Right lobe of liver (tissue), 4 donors: ENCODE results near the gene NUP188.

Source experiments
- POLR2A ChIP-seq: fragments of 450-650 bp; IDR thresholded peaks from one replicate; pipeline ENCODE4 v1.6.1; 2017; ENCODE audit warnings: antibody characterized with exemption, mild to moderate bottlenecking
- TF ChIP-seq, protein P1 (sequence below), 4 donors: fragments of 200-600 bp in 3 of 4; fragments of 450-650 bp in 1 of 4; IDR thresholded peaks; one replicate each; pipeline versions ENCODE4 v1.5.1 to v1.8.0; 2016 to 2022; ENCODE audit warnings: antibody characterized with exemption in 4 of 4, mild to moderate bottlenecking in 2 of 4
- donor health status: DM: no; HTN: no; CAD: no.
- donor health status: DM: no; HTN: no; CAD: no.
- donor health status: DM: no; HTN: yes; CAD: no.

DNA sequence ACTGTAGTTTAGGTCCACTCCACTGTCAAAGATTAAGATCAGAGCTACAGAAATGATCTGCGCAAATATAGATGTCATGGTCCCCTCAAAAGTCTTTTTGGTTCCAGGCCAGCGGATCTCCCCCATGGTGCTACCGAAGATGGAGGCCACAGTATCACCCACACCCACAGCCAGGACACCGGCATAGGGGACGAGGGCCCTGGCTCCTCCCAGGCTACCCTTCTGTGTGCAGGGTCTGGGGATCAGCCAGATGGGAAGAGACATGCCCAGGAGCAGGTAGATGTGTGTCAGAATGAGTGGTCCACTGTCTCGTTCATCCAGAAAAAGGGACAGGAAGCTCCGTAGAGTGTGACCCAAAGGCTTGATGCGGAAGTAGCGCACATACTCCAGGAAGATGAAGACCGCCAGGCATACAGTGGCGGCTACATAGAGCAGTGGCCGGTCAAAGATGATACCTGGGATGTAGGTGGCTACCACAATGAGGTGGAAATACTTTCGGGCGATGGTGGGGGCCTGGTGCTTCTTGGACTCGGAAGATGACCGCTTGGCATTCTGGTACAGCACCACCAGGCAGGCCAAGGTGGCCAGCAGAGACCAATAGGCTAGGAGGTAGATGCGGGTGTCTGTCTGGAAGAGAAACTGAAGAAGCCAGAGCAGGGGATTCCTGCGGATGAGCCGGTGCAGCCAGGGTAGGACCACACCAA, 1.5 kb upstream of the NUP188 start:
- TF ChIP-seq, protein P1, sequence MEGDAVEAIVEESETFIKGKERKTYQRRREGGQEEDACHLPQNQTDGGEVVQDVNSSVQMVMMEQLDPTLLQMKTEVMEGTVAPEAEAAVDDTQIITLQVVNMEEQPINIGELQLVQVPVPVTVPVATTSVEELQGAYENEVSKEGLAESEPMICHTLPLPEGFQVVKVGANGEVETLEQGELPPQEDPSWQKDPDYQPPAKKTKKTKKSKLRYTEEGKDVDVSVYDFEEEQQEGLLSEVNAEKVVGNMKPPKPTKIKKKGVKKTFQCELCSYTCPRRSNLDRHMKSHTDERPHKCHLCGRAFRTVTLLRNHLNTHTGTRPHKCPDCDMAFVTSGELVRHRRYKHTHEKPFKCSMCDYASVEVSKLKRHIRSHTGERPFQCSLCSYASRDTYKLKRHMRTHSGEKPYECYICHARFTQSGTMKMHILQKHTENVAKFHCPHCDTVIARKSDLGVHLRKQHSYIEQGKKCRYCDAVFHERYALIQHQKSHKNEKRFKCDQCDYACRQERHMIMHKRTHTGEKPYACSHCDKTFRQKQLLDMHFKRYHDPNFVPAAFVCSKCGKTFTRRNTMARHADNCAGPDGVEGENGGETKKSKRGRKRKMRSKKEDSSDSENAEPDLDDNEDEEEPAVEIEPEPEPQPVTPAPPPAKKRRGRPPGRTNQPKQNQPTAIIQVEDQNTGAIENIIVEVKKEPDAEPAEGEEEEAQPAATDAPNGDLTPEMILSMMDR (IDR thresholded peaks at IDR 0.05): no peak
- TF ChIP-seq POLR2A: no peak
